Esophagus squamous epithelium (tissue), 4 donors: ENCODE data around the gene P3R3URF.

ENCODE experiments used
- POLR2A ChIP-seq, 4 donors: fragments of 450-650 bp; IDR thresholded peaks; one replicate each; pipeline ENCODE4 v1.6.1; 2017; ENCODE audit warnings: antibody characterized with exemption in 4 of 4, mild to moderate bottlenecking in 4 of 4, moderate library complexity in 3 of 4
- TF ChIP-seq, protein P1 (sequence below), 6 experiments: fragments of 450-650 bp in 4 of 6; fragments of 200-600 bp in 2 of 6; sonication (generic) in 2 of 6; IDR thresholded peaks; one replicate each; pipeline ENCODE4 v1.5.1; 2016 to 2019; ENCODE audit warnings: antibody characterized with exemption in 6 of 6, mild to moderate bottlenecking in 4 of 6, moderate library complexity in 4 of 6

DNA sequence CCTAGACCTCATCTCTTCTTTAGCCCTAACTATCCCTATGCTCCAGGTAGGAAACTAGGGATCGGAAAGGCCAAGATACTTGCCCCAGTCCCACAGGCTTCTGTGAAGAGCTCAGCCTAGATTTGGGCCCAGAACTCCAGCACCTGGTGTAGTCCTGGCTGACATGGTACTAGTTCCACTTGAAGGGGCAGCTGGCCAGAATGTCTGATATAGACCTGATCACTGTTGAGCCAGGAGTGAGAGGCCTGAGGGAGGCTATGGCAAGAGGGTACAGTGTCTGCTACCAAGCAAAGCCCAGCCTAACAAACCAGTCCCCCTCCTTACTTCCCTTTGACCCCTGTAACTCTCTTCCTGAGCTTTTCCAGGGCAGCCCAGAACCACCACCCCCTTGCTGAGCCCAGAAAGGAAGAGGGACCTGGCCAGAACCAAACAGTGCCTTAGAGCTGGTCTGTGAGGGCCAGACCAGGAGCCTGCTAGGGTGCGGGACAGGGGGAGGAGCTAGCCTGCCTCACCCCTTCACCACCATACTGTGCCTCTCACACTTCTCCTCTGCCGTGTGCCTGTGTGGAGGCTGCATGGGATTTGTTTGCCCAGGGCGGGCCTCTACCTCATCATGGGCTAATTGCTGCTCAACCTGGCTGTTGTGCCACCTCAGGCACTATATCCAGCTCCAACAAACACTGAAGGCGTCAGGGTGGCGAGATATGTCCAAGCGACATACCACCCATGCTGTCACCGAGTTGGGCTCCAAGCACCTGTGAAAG lies 11.0 kb upstream of the P3R3URF start:
- TF ChIP-seq, protein P1, sequence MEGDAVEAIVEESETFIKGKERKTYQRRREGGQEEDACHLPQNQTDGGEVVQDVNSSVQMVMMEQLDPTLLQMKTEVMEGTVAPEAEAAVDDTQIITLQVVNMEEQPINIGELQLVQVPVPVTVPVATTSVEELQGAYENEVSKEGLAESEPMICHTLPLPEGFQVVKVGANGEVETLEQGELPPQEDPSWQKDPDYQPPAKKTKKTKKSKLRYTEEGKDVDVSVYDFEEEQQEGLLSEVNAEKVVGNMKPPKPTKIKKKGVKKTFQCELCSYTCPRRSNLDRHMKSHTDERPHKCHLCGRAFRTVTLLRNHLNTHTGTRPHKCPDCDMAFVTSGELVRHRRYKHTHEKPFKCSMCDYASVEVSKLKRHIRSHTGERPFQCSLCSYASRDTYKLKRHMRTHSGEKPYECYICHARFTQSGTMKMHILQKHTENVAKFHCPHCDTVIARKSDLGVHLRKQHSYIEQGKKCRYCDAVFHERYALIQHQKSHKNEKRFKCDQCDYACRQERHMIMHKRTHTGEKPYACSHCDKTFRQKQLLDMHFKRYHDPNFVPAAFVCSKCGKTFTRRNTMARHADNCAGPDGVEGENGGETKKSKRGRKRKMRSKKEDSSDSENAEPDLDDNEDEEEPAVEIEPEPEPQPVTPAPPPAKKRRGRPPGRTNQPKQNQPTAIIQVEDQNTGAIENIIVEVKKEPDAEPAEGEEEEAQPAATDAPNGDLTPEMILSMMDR (IDR thresholded peaks at IDR 0.05): no peak
- TF ChIP-seq POLR2A (IDR thresholded peaks at IDR 0.05): no peak
